ENCODE measurements around the gene EPM2AIP1. TPM values are rescaled to one million over a fixed set of nuclear protein-coding genes. Genes with fewer than 3 reads are reported as not detected.

The EPM2AIP1 gene
- total and polyA plus RNA-seq, 10 donors, result 4.9 to 31.3 (median 22.3) TPM

- peaks cover 42 to 57% (median 51%) of the 10 kb centered on the region in 6 donors for H3K4me1 ChIP-seq
- H3K27ac ChIP-seq, result peak within 1 kb of the TSS; percentile 94 to 100 (median 99)
- no peaks in the 10 kb centered on the region for H3K27me3 ChIP-seq (replicated peaks in 1 of 7)
- DNase-seq, result peak; percentile 98
- TF ChIP-seq CTCF (IDR thresholded peaks at IDR 0.05 in 8 of 11, conservative IDR thresholded peaks at IDR 0.05 in 3 of 11) (peak in 1 of 11 experiments; percentile 6), POLR2A (IDR thresholded peaks at IDR 0.05) (peak in 1 of 3 donors; percentile 78), POLR2AphosphoS5 (IDR thresholded peaks at IDR 0.05) (peak; percentile 92 to 94 (median 92))
- no peaks in the 10 kb centered on the region for H3K9me3 ChIP-seq
- H3K4me3 ChIP-seq, result peak within 1 kb of the TSS; percentile 50 to 78 (median 60)
- H3K36me3 ChIP-seq, result peaks cover 4 to 39% (median 26%) of the 10 kb centered on the region in 6 donors
- WGBS, 5 donors, result 1 to 2% (median 2%) methylated on average over 33 to 47 of the region's 47 CpGs
- intact Hi-C loops (cut with DNase I; ENCODE audit: low total_unique reads), result no loop called here
These were observed 674 bp upstream of the EPM2AIP1 start, which contains the start of gene MLH1 for GRCh38 chr3:36993326-36994283. TSS of gene MLH1 (plus strand) at chr3:36993518. CDS start at chr3:36993548, 30 bp downstream.

- intact Hi-C loops (cut with DNase I; ENCODE audit: low total_unique reads), result no loop called here
- peaks cover 4 to 35% (median 16%) of the 10 kb centered on the region in 6 donors for H3K36me3 ChIP-seq
- DNase-seq, result no peak
- H3K27ac ChIP-seq, result peak overlapping the region; percentile 94 to 100 (median 99)
- TF ChIP-seq POLR2A (IDR thresholded peaks at IDR 0.05) (no peak), POLR2AphosphoS5 (IDR thresholded peaks at IDR 0.05) (no peak), CTCF (IDR thresholded peaks at IDR 0.05 in 8 of 11, conservative IDR thresholded peaks at IDR 0.05 in 3 of 11) (no peak)
- H3K4me3 ChIP-seq, result peak overlapping the region; percentile 50 to 78 (median 60)
- H3K9me3 ChIP-seq, result no peaks in the 10 kb centered on the region
- peaks cover 49 to 71% (median 61%) of the 10 kb centered on the region in 6 donors for H3K4me1 ChIP-seq
- H3K27me3 ChIP-seq (replicated peaks in 1 of 7), result no peaks in the 10 kb centered on the region
- 15 to 35% (median 19%) methylated on average over 13 to 24 of the region's 24 CpGs for WGBS, 5 donors
These were observed 767 bp downstream of the EPM2AIP1 start for GRCh38 chr3:36991923-36992805.

GRCh38 chr3:36991147-36991546 lies 1.8 kb downstream of the EPM2AIP1 start:
- intact Hi-C loops (cut with DNase I; ENCODE audit: low total_unique reads), result no loop called here
- WGBS, 5 donors, result 72 to 84% (median 79%) methylated on average over 3 of the region's 3 CpGs
- Histone ChIP-seq H3K4me1 (peaks cover 49 to 75% (median 62%) of the 10 kb centered on the region in 6 donors), H3K9me3 (no peaks in the 10 kb centered on the region), H3K36me3 (peaks cover 0 to 35% (median 17%) of the 10 kb centered on the region in 6 donors), H3K27me3 (replicated peaks in 1 of 7) (no peaks in the 10 kb centered on the region), H3K4me3 (peak overlapping the region in 6 of 8 donors; percentile 13 to 78 (median 57)), H3K27ac (peak overlapping the region; percentile 94 to 100 (median 99))
- DNase-seq, result no peak
- TF ChIP-seq POLR2A (IDR thresholded peaks at IDR 0.05), result no peak
- no peak for TF ChIP-seq CTCF (IDR thresholded peaks at IDR 0.05 in 8 of 11, conservative IDR thresholded peaks at IDR 0.05 in 3 of 11)
- TF ChIP-seq POLR2AphosphoS5 (IDR thresholded peaks at IDR 0.05), result no peak

All from spleen (tissue), 11 donors.